Hair follicular keratinocyte (primary cell): Measurements from ENCODE around the gene GANC. TPM values are rescaled to one million over a fixed set of nuclear protein-coding genes. Genes with fewer than 3 reads are reported as not detected.

Source experiments
- total RNA-seq: library from RNA; depleted of rRNA; stranded (reverse); fragments of >200 nt; gene quantifications from 2 replicates; pipeline ENCODE4 v1.2.3, GENCODE V29; 2015

The GANC gene
- total RNA-seq: 13.2 and 28.3 TPM in 2 replicates

DNA sequence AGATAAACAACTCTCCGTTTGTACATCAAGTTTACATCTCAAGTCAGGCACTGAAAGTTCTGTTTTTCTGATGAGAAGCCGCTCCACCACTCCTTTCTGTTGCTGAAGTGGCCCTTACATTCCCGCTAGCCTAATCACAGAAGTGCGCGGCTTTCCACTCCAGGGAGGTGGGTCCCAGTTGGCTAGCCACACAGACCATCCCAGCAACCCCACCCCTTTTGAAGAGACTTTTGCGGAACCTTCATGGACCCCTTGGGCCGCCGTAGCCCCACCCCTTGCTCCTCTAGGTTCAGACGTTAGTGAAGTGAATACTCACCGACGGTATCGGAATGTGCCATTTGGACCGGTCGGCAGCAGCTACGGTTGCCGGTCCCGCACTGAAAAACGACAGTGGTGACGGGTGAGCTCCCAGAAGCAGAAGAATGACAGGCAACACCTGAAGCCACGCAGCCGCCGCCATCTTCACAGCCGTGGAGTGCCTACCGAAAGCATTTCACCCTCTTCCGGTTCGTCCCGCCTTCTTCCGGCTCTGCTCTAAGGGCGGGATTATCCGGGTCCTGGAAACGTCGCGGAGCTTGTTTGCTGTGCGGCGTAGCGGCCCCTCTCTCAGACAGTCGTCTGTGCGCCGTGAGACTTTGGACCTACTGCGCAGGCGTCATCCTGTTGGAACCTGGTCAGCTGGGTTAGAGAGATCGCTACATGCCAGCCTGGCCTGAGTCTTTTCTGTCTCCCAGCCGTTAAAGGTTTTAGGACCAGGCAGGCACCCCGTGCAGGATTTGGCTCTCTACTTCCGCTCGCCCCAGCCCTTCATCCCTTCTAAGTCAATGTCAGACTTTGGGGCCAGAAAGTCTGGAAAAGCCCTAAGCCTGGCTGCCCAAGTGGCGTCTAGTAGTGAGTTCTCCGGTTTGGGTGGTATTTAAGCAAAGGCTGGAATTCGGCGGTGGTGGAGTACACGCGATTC, at the start of gene GANC, which contains the start of gene TMEM87A:
Gene GANC, plus strand, starts transcription at position 263 of the 961 bp plus-strand sequence. CDS start 1,281 bp downstream, outside the sequence.
Gene TMEM87A, minus strand, starts transcription at position 495 of the 961 bp plus-strand sequence. Its CDS starts 35 bp downstream, at position 460.

DNA sequence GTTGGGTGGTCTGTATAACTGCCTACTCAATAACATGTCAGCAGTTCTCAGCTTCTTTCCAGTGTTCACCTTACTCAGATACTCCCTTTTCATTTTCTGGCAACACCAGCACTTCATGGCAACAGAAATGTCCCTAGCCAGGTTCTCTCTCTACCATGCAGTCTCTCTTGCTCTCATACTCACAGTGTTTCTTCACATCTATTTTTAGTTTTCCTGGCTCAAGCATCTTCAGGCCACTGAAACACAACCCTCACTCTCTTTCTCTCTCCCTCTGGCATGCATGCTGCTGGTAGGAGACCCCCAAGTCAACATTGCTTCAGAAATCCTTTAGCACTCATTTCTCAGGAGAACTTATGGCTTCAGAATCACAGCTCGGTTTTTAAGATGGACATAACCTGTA, 86.2 kb downstream of the GANC start, which contains the start of gene CAPN3:
Gene CAPN3, plus strand, starts transcription at position 253 of the 400 bp plus-strand sequence. CDS start 305 bp downstream, outside the sequence.

Other genes starting within 250 kb of the GANC start
- gene PLA2G4D, start 178.6 kb upstream of the GANC start, total RNA-seq: 0.08 TPM in 1 of 2 replicates, not detected in the other
- gene PLA2G4F, start 116.6 kb upstream of the GANC start, total RNA-seq: 0.46 and 1.9 TPM in 2 replicates
- 15.2 and 24.7 TPM in 2 replicates for gene VPS39, start 64.9 kb upstream of the GANC start, total RNA-seq
- 45.6 and 56.5 TPM in 2 replicates for gene TMEM87A, start 232 bp downstream of the GANC start, total RNA-seq
- 0.99 and 1.6 TPM in 2 replicates for gene CAPN3, start 86.3 kb downstream of the GANC start, total RNA-seq
- gene ZNF106, start 217.9 kb downstream of the GANC start, total RNA-seq: 19.3 and 25.7 TPM in 2 replicates
- 56.9 and 57.2 TPM in 2 replicates for gene SNAP23, start 222.4 kb downstream of the GANC start, total RNA-seq